ENCODE data around the gene RNF34. TPM values are rescaled to one million over a fixed set of nuclear protein-coding genes. Genes with fewer than 3 reads are reported as not detected.
A peak's percentile ranks its signal among the peaks of the same experiment; 100 is the strongest.
"Not testable (repeated sequence)": the region's sequence is repeated elsewhere in the genome, so short reads cannot be mapped to it uniquely, and the experiment has no call there.

RNF34 gene
- total RNA-seq, 1 donor from 2014 or later = 65.7 TPM

DNA sequence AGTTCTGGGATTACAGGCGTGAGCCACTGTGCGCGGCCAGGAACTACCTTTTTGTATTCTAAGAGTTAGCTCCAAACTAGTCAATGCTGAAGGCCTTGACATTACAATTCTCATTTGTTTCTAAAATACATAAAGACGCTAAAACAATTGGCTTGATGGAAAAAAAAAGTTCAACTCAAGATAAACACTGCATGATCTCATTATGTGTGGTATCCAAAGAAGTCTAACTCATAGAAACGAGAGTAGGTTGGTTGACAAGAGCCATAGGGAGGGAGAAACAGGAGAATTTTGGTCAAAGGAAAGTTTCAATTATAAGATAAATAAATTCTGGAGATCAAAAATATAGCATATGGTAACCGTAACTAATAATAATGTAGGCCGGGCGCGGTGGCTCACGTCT is 20.0 kb upstream of the RNF34 start:
- Mint-ChIP-seq H3K27ac (no peak overlapping the region), H3K4me3 (ENCODE audit: low read depth) (no peak overlapping the region), H3K27me3 (no peaks in the 10 kb centered on the region), H3K9me3 (ENCODE audit: low read depth) (peaks cover 6% of the 10 kb centered on the region), H3K36me3 (ENCODE audit: insufficient read depth) (peaks cover 2% of the 10 kb centered on the region), H3K4me1 (ENCODE audit: low read depth) (peaks cover 10% of the 10 kb centered on the region)
- TF ChIP-seq CTCF (IDR thresholded peaks at IDR 0.05; ENCODE audit: unreplicated experiment) = no peak
- DNase-seq (ENCODE audit: low spot score, unreplicated experiment) = no peak

GRCh38 chr12:121383601-121384021 is 16.3 kb upstream of the RNF34 start:
- Mint-ChIP-seq H3K9me3 (ENCODE audit: low read depth) (no peaks in the 10 kb centered on the region), H3K27ac (no peak overlapping the region)
- no peak for DNase-seq (ENCODE audit: low spot score, unreplicated experiment)

DNA sequence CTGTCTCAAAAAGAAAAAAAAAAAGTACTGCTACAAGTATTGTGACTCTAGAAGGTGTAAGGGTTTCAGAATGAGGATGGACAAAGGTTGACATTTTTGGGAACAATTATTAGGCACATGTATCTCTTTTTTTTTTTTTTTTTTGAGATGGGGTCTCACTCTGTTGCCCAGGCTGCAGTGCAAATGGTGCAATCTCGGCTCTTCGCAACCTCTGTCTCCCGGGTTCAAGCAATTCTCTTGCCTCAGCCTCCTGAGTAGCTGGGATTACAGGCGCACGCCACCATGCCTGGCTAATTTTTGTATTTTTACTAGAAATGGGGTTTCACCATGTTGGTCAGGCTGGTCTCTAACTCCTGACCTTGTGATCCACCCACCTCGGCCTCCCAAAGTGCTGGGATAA is 15.0 kb upstream of the RNF34 start:
- H3K9me3 Mint-ChIP-seq (ENCODE audit: low read depth); H3K27me3 Mint-ChIP-seq; DNase-seq (ENCODE audit: low spot score, unreplicated experiment); H3K4me1 Mint-ChIP-seq (ENCODE audit: low read depth); H3K36me3 Mint-ChIP-seq (ENCODE audit: insufficient read depth); H3K4me3 Mint-ChIP-seq (ENCODE audit: low read depth); H3K27ac Mint-ChIP-seq: not testable (repeated sequence)

More at GRCh38 chr12:121383601-121384021, 16.3 kb upstream of the RNF34 start:
- Mint-ChIP-seq H3K4me3 (ENCODE audit: low read depth) (no peak overlapping the region), H3K36me3 (ENCODE audit: insufficient read depth) (no peaks in the 10 kb centered on the region), H3K4me1 (ENCODE audit: low read depth) (peaks cover 4% of the 10 kb centered on the region), H3K27me3 (no peaks in the 10 kb centered on the region)
- peak; percentile 12 for TF ChIP-seq CTCF (IDR thresholded peaks at IDR 0.05; ENCODE audit: unreplicated experiment)

DNA sequence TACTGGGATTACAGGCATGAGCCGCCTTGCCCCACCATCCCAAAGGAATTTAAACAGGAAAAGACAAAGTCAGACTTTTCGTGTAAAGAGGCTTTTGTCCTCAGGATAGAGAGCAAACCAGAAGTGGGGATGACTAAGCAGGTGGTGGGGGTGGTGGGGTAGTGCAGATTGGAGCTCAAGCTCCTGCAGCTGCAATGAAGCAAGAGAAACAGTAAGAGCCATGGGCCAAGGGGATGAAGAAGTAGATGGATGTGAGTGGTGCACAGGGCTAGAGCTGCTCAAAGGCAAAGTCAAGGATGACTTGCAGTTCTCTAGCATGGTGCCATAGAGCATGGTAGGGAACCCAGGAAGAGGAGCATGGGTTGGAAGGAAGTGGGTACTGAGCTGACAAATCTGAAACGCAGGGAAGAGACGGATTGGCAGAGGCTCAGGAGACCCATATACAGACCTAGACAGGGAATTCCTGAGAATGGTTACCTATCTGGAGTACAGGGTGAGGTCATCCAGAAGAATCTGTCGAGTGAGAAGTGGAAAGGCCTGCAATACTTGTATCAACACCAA is 11.4 kb upstream of the RNF34 start:
- no peak overlapping the region for H3K4me3 Mint-ChIP-seq (ENCODE audit: low read depth)
- H3K27ac Mint-ChIP-seq = no peak overlapping the region
- no peaks in the 10 kb centered on the region for H3K36me3 Mint-ChIP-seq (ENCODE audit: insufficient read depth)
- H3K27me3 Mint-ChIP-seq = no peaks in the 10 kb centered on the region
- no peaks in the 10 kb centered on the region for H3K9me3 Mint-ChIP-seq (ENCODE audit: low read depth)
- no peak for DNase-seq (ENCODE audit: low spot score, unreplicated experiment)
- no peak for TF ChIP-seq CTCF (IDR thresholded peaks at IDR 0.05; ENCODE audit: unreplicated experiment)
- peaks cover 2% of the 10 kb centered on the region for H3K4me1 Mint-ChIP-seq (ENCODE audit: low read depth)

DNA sequence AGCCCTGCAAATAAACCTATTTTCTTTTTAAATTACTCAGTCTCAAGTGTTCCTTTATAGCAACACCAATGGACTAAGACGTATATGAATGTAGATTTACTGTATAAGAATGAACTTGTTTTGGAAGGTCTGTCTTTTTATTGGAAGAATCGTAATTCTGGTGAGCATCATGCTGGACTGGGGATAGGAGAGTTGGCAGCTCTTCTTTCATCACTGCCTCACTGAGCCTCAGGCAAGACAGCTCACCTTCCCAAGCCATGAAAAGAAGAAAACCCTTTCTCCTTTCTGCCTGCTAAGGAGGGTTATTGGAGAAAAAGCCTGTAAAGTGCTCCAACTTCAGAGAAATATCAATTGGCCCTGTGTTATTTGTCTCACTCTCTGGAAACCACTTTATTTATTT is 9.1 kb upstream of the RNF34 start:
- no peak for DNase-seq (ENCODE audit: low spot score, unreplicated experiment)
- H3K36me3 Mint-ChIP-seq (ENCODE audit: insufficient read depth) = no peaks in the 10 kb centered on the region
- H3K27ac Mint-ChIP-seq = no peak overlapping the region

More for the DNA sequence above, 9.1 kb upstream of the RNF34 start:
- Mint-ChIP-seq H3K4me3 (ENCODE audit: low read depth) (no peak overlapping the region), H3K27me3 (no peaks in the 10 kb centered on the region), H3K4me1 (ENCODE audit: low read depth) (no peaks in the 10 kb centered on the region), H3K9me3 (ENCODE audit: low read depth) (no peaks in the 10 kb centered on the region)
- no peak for TF ChIP-seq CTCF (IDR thresholded peaks at IDR 0.05; ENCODE audit: unreplicated experiment)
